ENCODE measurements around the gene HSP90AB1.

The HSP90AB1 gene

DNA sequence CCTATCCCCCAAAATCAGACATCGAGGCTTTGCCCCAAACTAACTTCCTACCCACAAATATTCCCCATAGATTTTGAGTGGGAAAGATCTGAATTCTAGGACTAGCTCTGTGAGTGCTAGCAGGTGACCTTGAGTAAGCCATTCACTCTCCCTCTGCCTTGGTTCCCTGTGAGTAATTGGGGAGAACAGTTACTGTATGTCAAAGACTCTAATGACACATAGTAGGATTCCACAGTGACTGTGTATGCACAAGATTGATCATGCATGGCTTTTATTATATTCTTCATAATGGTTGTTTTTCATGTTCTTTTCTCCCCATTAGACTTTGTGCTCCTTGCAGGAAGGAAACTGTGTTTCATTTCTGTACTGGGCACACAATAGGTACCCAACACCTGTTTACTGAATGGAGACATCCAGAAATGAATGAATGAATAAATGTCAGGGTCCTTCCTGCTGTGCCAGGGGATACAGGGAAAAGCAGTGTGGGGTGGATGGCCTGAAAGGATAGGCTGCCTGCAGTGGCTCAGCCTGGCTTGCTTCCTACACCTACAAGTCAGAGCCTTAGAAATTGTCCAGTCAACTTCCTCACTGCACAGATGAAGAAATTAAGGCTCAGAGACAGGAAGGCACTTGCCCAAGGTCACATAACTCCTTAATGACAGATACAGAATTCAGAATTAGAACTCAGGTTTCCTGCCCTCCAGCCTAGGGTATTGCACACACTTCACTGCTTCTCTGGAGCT, 22.4 kb downstream of the HSP90AB1 start:
- no peak for DNase-seq (ENCODE audit: low read depth)

- no peak for DNase-seq (ENCODE audit: low read depth)
Measured at GRCh38 chr6:44269921-44270525, 23.1 kb downstream of the HSP90AB1 start, which contains the start of gene TMEM151B. Gene TMEM151B, plus strand, starts transcription at chr6:44270450. Its CDS starts 293 bp downstream, at chr6:44270743.

- no peak for DNase-seq (ENCODE audit: low read depth)
Measured at GRCh38 chr6:44270526-44271405, 23.9 kb downstream of the HSP90AB1 start.

GRCh38 chr6:44271406-44271723, 24.5 kb downstream of the HSP90AB1 start:
- no peak for DNase-seq (ENCODE audit: low read depth)

- no peak for DNase-seq (ENCODE audit: low read depth)
Measured at GRCh38 chr6:44271914-44272313, 25.0 kb downstream of the HSP90AB1 start.

DNA sequence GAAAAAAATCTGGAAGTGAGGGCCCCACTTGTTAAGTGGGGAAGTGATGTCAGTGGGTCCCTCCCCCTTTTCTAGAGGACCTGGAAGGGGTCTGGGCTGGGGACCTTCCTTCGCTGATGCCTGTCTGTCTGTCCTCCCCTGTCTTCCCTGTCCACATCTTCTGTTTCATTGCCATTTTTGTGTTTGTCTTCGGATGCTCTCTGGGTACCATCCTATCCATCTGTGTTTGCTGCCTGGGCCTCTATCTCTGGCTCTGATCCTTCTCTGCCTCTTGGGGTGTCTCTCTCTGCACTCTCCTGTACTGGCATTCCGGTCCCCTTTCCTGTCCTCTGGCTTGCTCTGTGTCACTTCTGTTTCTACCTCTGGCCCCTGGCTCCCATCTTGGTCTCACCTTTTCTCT, 25.6 kb downstream of the HSP90AB1 start:
- DNase-seq (ENCODE audit: low read depth), result no peak

- no peak for DNase-seq (ENCODE audit: low read depth)
Measured at GRCh38 chr6:44272999-44273566, 26.2 kb downstream of the HSP90AB1 start.

- no peak for DNase-seq (ENCODE audit: low read depth)
Measured at GRCh38 chr6:44273617-44274016, 26.7 kb downstream of the HSP90AB1 start.

DNA sequence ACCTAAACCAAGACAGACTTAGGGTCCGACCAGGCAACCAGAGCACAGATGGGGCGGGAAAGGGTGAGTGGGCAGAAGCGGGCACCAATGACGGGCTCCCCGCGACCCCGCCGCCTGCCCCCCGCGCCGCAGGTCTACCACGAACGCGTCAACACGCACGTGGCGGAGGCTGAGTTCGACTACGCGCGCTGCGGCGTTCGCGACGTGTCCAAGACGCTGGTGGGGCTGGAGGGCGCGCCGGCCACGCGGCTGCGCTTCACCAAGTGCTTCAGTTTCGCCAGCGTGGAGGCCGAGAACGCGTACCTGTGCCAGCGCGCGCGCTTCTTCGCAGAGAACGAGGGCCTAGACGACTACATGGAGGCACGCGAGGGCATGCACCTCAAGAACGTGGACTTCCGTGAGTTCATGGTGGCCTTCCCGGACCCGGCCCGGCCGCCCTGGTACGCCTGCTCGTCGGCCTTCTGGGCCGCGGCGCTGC, 28.4 kb downstream of the HSP90AB1 start:
- no peak for DNase-seq (ENCODE audit: low read depth)

DNA sequence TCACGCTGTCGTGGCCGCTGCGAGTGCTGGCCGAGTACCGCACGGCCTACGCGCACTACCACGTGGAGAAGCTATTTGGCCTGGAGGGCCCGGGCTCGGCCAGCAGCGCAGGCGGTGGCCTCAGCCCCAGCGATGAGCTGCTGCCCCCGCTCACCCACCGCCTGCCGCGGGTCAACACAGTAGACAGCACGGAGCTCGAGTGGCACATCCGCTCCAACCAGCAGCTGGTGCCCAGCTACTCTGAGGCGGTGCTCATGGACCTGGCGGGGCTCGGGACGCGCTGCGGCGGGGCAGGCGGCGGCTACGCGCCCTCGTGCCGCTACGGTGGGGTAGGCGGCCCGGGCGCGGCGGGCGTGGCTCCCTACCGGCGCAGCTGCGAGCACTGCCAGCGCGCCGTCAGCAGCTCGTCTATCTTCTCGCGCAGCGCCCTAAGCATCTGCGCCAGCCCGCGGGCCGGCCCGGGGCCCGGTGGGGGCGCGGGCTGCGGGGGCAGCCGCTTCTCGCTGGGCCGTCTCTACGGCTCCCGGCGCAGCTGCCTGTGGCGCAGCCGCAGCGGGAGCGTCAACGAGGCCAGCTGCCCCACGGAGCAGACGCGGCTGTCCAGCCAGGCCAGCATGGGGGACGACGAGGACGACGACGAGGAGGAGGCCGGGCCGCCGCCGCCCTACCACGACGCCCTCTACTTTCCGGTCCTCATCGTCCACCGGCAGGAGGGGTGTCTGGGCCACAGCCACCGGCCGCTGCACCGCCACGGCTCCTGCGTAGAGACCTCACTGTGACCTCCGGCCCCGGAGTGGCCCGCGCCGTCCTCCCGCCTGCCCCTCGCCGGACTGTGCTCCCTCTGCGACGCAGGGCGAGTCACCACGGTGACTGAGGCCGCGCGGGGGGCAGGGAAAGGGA, 29.1 kb downstream of the HSP90AB1 start:
- no peak for DNase-seq (ENCODE audit: low read depth)

DNA sequence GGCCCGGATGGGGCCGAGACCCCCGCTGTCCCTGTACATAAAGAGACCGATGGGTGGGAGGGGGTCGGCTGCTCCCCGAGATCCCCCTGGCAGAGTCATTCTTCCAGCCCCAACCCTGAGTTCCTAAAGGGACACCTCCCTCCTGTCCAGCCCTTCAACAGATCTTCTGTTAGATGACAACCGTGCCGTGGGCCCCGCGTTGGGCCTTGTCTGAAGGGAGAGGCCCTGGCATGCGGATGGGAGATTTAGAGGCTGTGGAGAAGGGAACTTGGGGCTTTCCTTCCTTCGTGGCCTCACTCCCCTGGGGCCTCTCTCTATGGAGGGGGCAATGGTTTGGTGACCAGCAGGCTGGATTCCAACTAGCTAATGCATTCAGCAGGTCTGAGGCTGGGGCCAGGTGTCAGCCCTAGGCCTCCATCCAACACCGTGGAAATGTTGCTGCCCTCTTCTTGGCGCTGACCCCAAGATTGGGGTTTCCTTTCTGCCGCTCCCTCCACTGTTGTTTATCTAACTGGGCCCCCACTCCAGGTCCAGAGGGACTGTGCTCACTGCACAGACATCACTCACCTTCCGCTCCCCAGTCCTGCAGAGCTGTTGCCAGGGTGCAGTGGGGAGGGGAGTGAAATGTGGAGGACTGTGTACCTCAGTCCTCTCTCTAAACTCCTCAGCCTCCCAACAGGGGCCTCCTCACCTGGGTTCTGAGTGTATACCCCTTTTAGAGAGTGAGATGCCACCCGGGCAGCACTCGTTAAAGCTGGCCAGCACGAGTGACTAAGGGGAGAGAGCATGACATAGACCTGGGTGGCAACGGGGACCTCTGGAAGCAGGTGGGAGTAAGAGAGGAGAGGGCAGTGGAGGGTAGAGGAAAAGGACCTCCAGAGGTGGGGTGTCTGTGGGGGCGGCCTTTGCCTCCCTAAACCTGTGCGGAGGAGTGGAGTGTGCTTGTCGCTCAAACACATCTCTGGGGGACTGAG, 30.1 kb downstream of the HSP90AB1 start:
- no peak for DNase-seq (ENCODE audit: low read depth)

DNA sequence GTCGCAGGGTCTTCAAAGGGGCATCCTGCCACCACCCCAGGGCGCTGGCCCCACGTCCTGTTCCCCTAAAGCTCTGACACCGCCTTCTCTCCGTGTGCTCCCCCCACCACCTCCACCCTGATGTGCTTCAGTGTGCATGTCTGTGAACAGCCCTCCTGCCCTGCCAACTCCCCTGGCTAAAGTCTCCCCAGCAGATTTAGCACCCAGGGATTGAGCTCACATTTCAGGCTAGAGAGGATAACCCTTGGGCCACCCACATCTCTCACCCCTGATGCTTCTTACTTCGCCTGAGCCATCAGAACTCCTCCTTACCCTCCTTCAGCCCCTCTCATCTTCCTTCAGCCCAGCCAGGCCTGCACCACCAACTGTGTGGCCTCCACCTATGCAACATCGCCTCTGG, 30.9 kb downstream of the HSP90AB1 start:
- no peak for DNase-seq (ENCODE audit: low read depth)

DNA sequence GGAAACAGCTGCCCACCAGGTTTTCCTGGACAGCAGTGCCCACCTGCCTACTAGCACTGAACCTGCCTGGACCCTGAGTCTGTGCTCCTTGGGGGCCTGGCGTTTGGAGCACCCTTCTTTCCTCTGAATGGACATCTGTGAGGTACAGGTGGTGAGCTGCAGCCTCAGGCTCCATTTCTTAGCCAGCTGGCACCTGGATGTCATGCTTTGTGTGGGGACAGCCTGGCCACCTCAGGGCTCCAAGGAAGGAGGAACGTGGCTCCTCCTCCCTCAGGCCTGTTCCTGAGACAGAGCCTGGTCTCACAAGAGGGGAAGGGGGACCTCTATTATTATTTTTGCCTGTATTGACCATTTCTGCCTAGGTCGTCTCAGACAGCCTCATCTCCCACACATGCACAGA, 31.4 kb downstream of the HSP90AB1 start:
- no peak for DNase-seq (ENCODE audit: low read depth)

- DNase-seq (ENCODE audit: low read depth), result no peak
Measured at GRCh38 chr6:44278774-44279697, 32.1 kb downstream of the HSP90AB1 start.

GRCh38 chr6:44284121-44284520, 37.2 kb downstream of the HSP90AB1 start:
- DNase-seq (ENCODE audit: low read depth), result no peak

GRCh38 chr6:44284867-44285266, 38.0 kb downstream of the HSP90AB1 start:
- DNase-seq (ENCODE audit: low read depth), result no peak

GRCh38 chr6:44285552-44286284, 38.8 kb downstream of the HSP90AB1 start:
- DNase-seq (ENCODE audit: low read depth), result no peak

DNA sequence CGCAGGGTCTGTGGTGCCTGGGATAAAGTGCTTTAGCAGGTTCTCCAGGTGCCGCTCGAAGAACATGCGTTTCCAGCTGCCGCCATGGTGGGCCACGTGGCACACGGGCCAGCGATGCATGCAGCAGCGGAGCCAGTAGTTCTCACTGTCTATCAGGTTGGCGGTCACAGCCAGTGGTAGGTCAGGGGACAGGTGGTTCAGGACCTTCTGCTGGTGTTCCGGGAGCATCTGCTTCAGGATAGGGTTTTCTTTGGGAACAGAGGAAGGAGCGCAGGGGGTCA, 39.3 kb downstream of the HSP90AB1 start:
- DNase-seq (ENCODE audit: low read depth), result no peak

DNA sequence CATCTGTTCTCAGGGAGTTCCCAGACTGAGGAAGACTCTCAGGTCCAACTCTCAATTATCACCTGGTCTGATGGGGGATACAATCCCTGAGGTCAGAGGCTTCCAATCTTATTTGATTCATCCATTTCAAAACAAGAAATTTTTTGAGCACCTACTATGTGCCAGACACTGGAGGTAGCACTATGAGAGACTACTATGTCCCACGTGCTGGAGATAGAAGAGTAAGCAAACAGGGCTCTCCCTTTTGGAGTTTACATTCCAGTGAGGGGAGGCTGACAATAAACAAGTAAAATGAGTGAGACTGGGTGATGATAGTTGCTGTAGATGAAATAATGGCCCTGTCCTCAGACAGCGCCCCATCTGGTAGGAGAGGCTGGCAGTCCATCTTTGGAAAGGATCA, 39.8 kb downstream of the HSP90AB1 start:
- DNase-seq (ENCODE audit: low read depth), result no peak
